COR-L47 (cell line): ENCODE results near the gene AGER.

Experiments
- DNase-seq: peaks from one replicate; lab custom pipeline; 2025; lab: John Stamatoyannopoulos, UW

AGER gene

DNA sequence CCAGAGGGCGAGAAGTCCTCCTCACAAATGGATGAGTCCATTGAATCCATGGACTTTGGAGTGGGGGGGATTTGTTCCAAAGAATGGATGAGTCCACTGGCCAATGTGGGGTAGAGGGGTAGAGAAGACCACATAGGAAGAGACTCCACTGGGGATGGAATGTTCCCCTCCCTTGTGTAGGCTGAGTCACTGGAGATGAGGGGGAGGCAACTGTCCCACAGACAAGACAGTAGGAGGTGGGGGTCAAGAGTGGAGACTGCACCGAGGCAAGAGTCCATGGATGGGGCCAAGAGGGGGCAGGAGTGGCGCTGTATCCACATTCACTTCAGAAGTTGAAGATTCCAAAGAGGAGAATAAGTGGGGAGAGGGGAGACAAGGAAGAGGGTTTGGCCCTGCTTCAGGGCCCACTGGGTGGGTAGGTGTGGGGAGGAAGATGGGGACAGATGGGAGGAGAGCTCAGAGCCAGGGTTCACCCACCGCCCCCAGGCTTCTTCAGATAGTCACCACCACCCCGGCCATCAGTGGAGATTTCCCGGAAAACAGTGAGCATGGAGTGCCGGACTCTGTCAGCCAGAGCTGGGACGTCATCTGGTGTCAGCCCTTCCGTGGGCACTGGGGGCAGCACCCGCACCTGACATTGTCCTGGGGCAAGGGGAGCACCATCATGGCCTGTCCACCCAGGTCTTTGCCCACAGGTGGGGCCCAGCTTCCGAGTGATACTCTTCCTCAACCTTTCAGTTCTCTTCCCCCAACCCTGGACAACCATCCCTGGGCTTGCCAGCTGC, 15.1 kb downstream of the AGER start:
- no peak for DNase-seq

DNA sequence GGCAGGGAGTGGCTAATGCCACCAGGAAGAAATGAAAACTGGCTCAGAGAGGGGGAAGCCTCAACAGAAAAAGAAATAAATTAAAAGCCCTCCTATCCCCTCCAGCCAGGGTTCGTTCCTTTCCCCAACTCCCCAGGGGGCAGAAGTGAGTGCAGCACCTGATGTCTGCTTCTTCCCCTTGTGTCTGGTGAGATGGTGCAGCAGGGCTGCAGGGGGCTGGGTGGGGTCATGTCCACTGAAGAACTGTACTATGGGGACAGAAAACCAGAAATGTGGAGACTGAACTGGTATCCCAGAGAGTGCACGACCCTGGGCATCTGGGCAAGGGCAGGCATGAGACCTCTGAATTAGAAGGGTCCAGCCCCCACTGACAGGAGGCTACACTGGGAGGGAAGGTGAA, 15.7 kb downstream of the AGER start:
- no peak for DNase-seq

DNA sequence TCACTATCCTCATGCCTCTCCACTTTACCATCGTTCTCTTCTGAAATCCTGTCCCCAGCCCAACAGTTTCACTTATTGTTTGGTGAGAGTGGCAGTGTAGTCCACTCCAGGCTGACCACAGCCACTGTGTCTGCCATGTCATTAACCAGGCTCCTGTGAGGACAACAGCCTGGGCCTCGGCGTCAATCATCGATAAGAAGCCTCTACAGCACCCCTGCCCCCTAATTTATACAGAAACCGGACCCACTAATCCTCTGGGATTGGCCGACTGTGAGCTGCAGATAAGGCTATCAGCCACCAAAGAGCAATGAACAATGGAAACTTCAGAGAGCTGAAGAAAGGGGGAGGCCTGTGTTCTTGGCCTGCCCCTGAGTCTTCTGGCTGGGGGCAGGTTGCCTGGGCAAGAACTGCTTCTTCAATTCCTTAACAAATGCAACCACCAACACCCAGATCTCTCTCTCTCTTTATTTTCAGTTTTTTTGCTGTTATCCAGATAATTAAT, 16.2 kb downstream of the AGER start:
- no peak for DNase-seq

DNA sequence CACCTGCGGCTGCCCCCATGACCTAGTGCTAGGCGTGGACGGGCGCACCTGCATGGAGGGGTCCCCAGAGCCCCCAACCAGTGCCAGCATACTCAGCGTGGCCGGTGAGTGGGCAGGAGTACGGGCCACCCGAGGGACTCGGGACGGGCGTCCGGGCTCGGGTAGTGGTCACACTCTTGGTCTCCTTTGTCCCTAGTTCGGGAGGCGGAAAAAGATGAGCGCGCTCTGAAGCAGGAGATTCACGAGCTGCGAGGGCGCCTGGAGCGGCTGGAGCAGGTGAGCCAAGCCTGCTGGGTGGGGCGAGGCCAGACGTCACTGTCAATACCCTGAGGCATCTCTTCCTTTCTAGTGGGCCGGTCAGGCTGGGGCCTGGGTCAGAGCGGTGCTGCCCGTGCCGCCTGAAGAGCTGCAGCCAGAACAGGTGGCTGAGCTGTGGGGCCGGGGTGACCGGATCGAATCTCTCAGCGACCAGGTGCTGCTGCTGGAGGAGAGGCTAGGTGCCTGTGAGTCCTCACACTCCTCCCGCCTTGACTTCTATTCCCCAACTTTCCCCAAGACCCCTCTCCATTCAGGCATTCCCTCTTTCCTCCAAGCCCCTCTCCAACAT, 16.8 kb downstream of the AGER start:
- DNase-seq: no peak

DNA sequence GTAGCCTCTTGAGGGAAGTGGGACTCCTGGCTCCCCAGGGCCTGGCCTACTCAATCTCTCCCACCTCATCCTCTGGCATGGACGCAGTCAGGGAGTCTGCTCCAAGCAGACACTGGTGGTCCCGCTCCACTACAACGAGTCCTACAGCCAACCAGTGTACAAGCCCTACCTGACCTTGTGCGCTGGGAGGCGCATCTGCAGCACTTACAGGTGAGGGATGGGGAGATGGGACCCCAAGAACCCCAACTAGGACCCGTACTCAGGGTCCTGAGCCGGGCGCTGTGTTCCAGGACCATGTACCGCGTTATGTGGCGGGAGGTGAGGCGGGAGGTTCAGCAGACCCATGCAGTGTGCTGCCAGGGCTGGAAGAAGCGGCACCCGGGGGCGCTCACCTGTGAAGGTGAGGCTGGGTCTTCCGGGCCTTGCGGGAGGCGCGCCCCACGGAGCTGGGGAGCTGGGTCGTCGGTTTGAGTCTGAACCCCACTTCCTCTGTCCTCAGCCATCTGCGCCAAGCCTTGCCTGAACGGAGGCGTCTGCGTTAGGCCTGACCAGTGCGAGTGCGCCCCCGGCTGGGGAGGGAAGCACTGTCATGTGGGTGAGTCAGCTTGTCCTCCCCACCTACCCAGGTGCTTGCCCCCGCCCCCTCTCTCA, 17.5 kb downstream of the AGER start:
- no peak for DNase-seq

DNA sequence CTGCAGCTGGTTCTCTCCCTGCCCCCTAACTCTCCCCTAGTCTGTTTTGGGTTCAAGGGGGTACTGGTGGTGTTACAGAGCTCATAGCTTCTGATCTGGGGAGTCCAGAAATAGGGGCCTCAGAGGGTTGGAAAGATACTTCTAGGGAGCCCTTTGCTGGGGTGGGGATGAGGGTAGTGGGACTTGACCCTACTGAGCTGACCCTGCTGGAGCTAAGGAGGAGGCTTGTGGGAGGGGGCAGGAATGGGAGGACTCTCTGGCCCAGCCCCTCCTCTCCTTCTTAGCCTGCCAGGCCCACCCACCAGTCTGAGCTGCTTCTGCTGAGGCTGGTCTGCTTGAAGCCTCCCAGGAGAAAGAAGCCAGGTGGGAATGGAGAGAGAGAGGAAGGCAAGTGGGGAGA, 19.8 kb downstream of the AGER start, which contains the start of gene EGFL8:
TSS of gene EGFL8 (plus strand) at position 301 of the 400 bp plus-strand sequence. CDS start 1,571 bp downstream, outside the sequence.
- no peak for DNase-seq

DNA sequence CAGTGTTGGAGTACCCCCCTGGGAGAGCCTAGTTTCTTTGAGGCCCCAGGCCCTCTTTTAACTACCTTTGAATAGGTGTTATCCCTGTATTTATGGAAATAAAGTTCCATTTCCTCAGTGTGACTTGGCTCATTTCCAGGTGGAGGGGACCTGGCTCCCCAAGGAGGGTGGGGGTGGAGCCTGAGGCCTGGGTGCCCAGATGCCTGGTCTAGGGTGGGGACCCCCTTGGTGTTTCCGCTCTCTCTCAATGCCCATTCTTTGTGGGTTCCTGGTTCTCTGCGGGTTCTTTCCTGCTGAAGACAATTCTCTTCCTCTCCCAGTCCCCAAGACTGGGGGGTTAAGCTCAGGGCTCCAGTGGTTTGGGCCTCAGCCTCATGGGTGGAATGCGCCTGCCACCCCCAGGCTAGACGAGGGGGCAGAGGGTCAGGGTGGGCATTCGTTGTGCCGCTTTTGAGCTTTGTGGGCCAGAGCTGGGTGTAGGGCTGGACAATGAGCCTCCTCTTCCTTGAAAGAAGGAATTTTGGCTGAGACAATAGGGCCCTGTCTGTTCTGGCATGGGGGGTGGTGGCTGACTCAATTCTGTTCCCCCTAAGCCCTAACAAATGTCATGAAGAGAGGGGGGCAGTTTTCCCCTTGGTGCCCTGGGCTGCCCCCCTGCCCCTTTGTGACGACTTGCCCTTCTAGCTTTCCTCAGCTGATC, 20.3 kb downstream of the AGER start:
- no peak for DNase-seq

DNA sequence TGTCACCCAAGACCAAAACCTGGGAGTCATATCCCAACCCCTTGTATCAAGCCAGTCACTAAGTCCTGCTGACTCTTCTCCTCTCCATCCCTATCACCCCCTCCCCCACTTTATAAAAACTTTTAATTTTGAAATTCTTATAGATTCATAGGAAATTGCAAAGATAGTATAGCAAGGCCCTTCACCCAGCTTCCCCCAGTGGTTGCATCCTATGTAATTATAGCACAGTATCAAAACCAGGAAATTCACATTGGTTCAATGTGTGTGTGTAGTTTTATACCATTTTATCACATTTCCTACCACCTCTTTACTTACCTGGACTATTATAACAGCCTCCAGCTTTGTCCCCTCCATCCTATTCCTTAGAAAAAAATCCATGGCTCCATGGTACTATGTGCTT, 26.0 kb downstream of the AGER start:
- no peak for DNase-seq

DNA sequence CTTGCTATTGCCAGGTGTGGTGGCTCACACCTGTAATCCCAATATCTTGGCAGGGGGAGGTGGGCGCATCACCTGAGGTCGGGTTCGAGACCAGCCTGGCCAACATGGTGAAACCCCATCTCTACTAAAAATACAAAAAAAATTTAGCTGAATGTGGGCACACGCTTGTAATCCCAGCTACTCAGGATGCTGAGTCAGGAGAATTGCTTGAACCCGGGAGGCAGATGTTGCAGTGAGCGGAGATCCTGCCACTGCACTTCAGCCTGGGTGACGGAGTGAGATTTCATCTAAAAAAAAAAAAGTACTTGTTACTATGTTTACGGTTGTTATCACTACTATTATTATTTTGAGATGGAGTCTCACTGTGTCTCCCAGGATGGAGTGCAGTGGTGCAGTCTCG, 27.2 kb downstream of the AGER start:
- no peak for DNase-seq

DNA sequence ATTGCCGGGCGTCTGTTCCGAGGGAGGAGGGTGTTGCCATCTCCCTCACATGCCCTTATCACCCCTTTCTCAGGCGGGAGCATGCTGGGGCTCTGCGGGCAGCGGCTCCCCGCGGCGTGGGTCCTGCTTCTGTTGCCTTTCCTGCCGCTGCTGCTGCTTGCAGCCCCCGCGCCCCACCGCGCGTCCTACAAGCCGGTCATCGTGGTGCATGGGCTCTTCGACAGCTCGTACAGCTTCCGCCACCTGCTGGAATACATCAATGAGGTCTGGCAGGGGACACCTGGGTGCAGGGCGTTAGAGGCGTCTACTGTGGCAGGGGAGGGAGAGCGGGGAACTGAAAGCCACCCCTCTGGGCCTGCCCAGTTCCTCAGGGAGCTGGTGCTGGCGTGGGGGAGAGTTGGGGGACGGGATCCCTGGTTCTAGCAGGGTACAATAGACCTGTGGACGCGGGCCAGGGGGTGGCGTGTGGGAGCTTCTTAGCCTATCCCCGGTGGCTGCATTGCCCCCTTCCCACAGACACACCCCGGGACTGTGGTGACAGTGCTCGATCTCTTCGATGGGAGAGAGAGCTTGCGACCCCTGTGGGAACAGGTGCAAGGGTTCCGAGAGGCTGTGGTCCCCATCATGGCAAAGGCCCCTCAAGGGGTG, 29.4 kb downstream of the AGER start:
- peak; percentile 85 for DNase-seq

DNA sequence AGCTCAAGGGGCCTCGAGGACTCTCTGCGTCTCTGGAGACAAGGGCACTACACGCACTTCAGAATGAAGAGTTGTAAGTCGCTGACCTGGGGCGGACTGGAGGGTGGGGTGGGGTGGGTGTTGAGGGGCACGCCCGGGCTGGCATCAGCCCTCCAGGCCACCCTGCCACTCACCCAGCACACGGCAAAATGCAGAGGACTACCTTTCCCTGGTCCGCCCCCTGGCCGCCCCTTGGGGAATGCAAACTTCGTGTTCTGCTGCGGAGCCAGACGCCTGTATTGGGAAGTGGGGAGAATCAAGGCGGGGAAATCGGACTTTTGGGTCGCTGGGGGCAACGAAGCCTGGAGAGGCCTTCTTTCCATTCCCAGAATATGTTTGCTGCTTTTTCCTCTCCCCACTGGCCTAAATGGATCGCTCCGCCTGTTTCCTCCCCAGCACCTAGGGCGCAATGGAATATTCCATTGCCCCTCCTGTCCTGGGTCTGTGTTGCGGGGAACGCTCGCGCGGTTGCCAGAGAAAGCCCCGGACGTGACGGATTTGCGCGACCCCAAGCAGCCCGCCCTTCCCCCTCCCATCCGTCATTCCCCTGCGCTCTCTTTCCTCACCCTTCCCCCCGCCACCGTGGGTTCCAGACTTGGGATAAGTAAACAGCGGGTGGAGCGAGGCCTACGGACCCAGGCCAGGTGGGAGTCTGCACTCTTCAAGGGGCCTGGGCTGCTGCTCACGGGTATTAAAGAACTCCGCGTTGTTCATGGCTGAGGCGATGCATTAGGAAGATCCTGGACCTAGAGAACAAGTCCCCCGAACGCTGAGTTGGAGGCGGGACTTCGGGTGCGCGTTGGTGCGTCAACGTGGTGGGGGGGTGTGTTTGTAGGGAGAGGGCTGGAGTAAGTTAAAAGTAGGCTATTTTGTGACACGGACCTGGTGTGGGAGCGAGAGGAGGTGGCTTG, 30.2 kb downstream of the AGER start, which contains the start of gene PPT2:
TSS of gene PPT2 (plus strand) at position 578 of the 950 bp plus-strand sequence. CDS start 454 bp downstream, outside the sequence.
- DNase-seq: peak; percentile 83

DNA sequence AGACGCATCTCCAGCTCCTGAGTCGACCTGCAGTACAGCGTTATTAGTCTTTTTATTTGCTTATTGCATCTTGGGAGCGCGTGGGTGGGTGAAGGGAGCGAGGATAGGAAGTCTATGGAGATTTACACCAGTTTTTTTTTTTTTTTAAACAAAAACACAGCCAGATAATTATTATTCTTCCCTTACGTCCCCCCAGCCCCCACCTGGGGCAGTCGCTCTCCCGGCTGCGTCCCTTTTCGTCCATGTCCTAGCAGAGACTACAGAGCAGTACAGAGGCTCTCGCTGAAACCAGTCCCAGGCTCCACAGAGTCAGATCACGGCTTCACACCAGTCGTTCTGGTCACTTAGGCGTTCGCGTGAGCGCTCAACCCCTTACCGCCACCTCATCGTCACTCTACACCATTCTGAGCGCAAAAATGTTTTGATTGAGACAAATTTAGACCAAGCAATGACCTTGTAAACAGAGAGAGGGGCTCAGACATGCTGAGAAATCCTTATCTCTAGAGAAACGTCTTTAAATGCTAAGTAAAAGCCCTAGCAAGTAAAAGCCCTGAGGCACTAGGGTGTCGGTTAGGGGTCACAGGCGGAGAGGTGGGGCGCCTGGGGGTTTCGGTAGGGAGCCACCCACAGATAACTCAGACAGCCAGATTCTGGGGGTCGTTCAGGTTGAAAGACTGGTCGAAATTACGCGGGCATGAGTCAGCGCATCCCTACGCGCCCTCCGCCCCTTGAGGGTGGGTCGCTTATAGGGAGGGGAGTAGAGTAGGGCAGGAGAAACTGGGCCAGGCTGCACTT, 31.1 kb downstream of the AGER start:
- no peak for DNase-seq

DNA sequence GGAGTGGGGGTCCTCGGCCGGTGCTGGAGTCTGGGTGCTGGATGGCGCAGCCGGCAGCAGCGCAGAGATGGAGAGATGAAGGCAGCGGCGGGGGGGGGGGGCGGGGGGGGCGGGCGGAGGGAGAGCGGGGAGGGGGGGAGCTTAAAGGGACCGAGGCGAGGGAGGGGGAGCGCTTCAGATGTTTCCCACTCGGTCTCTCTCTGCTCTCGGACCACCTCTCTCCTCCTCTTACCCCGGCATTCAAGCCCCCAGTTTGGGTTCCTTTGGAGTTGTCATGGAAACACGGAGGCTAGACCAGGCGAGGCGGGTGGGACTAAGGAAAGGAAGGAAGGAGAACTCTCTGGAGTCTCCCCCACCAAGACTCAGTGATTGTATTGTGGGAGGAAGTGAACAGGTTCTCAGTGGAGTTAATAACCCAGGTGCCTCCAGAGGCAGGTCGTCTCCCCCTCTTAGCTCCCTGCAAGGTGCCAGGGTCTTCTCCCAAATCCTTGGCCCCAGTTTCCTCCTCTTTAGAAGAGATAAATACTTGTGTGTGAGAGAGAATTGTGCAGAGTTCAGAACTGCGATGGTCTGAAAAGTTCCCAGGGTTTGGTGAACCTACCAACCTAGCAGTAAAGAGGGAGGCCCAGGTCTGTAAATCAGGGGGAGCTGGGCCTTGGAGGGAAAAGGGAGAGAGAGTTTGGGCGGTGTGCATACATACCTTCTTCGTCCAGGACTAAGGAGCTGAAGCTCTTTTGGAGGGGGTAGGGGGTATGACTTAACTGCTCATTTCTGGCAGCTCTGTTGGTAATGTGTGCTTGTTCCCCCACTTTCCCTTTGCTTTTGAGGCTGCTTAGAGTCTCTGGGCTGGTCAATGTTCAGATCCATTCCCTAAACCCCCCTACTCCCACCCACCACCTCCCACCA, 31.9 kb downstream of the AGER start, which contains the start of gene PRRT1:
TSS of gene PRRT1 (minus strand) at position 77 of the 906 bp plus-strand sequence. CDS start 112 bp downstream, outside the sequence.
- DNase-seq: no peak

DNA sequence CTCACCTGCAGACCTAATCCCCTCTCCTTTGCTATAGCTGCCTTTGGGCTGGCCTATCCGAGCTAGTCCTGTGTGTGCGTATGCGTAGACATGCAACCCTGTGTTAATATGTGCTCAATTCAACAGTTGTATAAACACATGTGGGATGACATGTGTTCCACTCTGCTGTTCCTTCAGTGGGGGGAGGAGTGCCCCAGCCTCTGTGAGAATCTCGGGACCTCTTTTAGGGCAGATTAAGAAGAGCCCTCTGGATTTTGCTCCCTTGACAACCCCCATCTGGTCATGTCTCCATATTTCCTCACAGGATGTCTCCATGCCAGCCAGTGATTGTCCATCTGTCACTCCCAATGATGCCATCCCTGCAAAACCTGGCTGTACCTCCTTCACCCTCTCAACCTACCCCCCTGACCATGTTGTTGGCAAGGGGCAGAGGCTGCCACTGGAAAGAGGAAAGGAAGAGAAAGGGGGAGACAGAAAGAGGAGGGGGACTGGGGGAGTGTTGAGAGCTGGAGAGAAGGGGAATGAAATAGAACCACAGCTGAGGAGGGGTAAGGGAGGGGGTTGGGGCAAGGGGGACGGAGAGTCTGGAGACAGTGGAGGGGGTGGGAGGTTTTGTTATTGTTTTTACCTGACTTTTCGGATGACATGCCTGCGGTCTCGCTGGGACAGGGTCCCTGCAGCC, 32.7 kb downstream of the AGER start:
- no peak for DNase-seq

DNA sequence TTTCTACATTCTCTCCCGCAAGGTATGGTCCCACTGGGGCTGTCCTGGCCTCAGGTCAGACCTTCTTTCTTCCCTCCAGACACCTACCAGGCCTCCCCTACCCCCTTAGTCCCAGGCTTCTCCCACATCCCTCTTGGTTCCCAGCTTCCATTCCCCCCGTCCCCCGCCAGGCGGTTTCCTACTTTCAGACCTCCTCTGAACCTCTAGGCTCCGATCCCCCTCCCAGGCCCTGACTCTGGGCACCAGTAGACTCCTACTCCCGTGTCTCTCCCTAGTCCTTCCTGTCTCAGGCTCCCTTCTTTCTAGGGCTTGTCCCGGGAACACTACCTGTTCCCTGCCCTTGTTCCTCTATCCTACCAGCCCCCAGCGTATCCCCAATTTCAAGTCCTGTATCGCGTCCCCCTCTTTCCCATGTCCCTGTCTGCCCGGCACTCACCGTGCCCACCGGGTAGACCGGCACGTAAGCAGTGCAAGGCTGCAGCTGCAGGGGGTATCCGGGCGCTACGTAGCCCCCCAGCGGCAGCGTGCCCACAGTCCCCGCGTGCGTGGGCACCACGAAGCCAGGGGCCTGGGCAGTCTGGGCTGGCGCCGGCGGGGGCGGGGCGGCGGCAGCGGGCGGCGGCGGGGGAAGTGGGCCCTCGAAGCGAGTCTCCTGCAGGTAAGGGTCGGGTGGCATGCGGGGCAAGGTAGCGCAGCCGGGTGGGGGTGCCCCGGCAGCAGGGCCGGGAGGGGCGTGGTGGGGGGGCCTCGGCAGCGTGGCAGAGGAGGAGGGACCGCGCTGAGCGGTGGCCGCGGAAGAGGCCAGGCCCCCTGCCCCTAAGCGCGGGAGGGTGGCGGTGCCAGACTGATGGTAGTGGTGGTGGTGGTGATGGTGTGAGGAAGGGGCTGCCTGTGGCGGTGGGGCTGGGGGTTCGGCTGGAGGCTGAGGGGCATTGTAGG, 33.9 kb downstream of the AGER start:
- no peak for DNase-seq

DNA sequence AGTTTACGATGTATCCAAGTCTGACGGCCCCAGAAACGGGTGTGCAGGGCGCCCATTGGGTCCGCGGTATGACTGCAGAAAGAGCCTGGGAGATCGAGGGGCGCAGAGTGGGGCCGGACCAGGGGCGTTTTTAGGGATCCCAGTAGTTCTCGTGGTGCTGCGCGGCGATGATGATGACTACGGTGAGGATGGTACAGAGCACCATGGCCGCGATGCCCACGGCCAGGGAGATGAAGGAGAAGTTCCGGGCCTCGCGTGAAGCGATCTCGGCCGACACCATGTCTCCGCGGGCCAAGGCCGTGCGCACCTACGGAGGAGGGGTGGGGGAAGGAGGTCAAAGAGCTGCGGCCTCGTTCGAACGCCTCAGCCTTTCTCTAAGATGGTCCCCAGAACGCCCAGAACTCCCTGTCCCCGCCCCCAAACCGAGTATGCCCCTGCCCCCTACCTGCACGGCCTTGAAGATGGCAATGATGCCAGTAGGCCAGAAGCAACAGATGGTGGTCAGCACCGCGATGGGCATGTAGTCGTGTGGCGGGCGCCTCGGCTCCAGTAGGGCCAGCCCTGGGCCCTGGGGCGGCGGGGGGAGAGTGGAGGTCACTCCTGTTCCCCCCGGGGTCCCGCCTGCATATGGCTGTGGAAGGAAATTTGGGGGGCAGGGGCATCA, 34.8 kb downstream of the AGER start:
- DNase-seq: no peak
